ENCODE results near the gene CHMP6. TPM values are rescaled to one million over a fixed set of nuclear protein-coding genes. Genes with fewer than 3 reads are reported as not detected.

CHMP6 gene
- total and polyA plus RNA-seq, 11 donors, result 17.9 to 35.5 (median 19.6) TPM

GRCh38 chr17:80948019-80948975, 43.3 kb upstream of the CHMP6 start:
- no peak overlapping the region for H3K27ac ChIP-seq
- no peaks in the 10 kb centered on the region for H3K27me3 ChIP-seq
- 81 to 91% (median 87%) methylated on average over 34 to 48 of the region's 48 CpGs for WGBS, 4 donors
- H3K36me3 ChIP-seq, result peaks cover 0 to 49% (median 35%) of the 10 kb centered on the region in 9 donors
- H3K9me3 ChIP-seq, result peaks cover 0 to 3% (median 0%) of the 10 kb centered on the region in 12 donors
- peak in 1 of 4 donors; percentile 15 for ATAC-seq
- H3K4me3 ChIP-seq, result no peak overlapping the region
- intact Hi-C loops (cut with DNase I), result no loop called here
- TF ChIP-seq CTCF (IDR thresholded peaks at IDR 0.05), result no peak
- no peak for TF ChIP-seq POLR2A (IDR thresholded peaks at IDR 0.05)
- peaks cover 0 to 9% (median under 1%) of the 10 kb centered on the region in 12 donors for H3K4me1 ChIP-seq
- peak in 3 of 5 donors; percentile 23 to 62 (median 26) for DNase-seq

GRCh38 chr17:80948976-80949450, 42.6 kb upstream of the CHMP6 start:
- H3K27me3 ChIP-seq, result no peaks in the 10 kb centered on the region
- WGBS, 4 donors, result 66 to 86% (median 81%) methylated on average over 12 to 16 of the region's 16 CpGs
- peaks cover 0 to 3% (median 0%) of the 10 kb centered on the region in 12 donors for H3K9me3 ChIP-seq
- peaks cover 0 to 51% (median 35%) of the 10 kb centered on the region in 9 donors for H3K36me3 ChIP-seq
- TF ChIP-seq CTCF (IDR thresholded peaks at IDR 0.05), result no peak
- no peak for TF ChIP-seq POLR2A (IDR thresholded peaks at IDR 0.05)
- DNase-seq (peak in 2 of 5 donors; percentile 15 to 20), ATAC-seq (peak in 1 of 4 donors; percentile 7)
- H3K4me1 ChIP-seq, result peaks cover 0 to 9% (median 0%) of the 10 kb centered on the region in 12 donors
- no peak overlapping the region for H3K4me3 ChIP-seq
- peak overlapping the region in 2 of 12 donors; percentile 14 to 17 for H3K27ac ChIP-seq
- intact Hi-C loops (cut with DNase I), result no loop called here

GRCh38 chr17:80949451-80950421, 41.9 kb upstream of the CHMP6 start:
- WGBS, 4 donors, result 69 to 77% (median 74%) methylated on average over 42 to 44 of the region's 44 CpGs
- Histone ChIP-seq H3K27me3 (no peaks in the 10 kb centered on the region), H3K4me3 (no peak overlapping the region), H3K9me3 (peaks cover 0 to 3% (median 0%) of the 10 kb centered on the region in 12 donors), H3K27ac (peak overlapping the region in 1 of 12 donors; percentile 14), H3K36me3 (peaks cover 0 to 51% (median 35%) of the 10 kb centered on the region in 9 donors), H3K4me1 (peaks cover 0 to 9% (median 0%) of the 10 kb centered on the region in 12 donors)
- DNase-seq (peak in 3 of 5 donors; percentile 28 to 53 (median 36)), ATAC-seq (peak in 3 of 4 donors; percentile 27 to 54 (median 47))
- peak in 5 of 12 donors; percentile 9 to 33 (median 21) for TF ChIP-seq CTCF (IDR thresholded peaks at IDR 0.05)
- TF ChIP-seq POLR2A (IDR thresholded peaks at IDR 0.05), result no peak
- intact Hi-C loops (cut with DNase I), result no loop called here
